Keratinocyte (primary cell): Measurements from ENCODE around the gene ANAPC1. TPM values are rescaled to one million over a fixed set of nuclear protein-coding genes. Genes with fewer than 3 reads are reported as not detected.
"Not testable (repeated sequence)": the region's sequence is repeated elsewhere in the genome, so short reads cannot be mapped to it uniquely, and the experiment has no call there.

Source experiments
- DNase-seq: peaks from one replicate; pipeline ENCODE4 v3.0.0-alpha.2; 2011; ENCODE audit warnings: low read depth, missing footprints, low spot score
- FAIRE-seq: peaks from 2 replicates; lab custom pipeline; 2011; peaks lifted over from hg19 to GRCh38; lab: Jason Lieb, UNC
- H2AFZ ChIP-seq: 2 replicates; pipeline ENCODE4 v1.6.0; 2012; ENCODE audit warnings: low read length, control low read depth, inconsistent platforms; ENCODE audit not compliant: control insufficient read depth
- H3K27ac ChIP-seq: 2 replicates; pipeline ENCODE4 v1.5.1; 2011; ENCODE audit warnings: low read length; ENCODE audit not compliant: control insufficient read depth, insufficient read depth
- H3K27me3 ChIP-seq: 3 replicates; pipeline ENCODE4 v1.6.0; 2011; ENCODE audit warnings: low read length; ENCODE audit not compliant: control insufficient read depth, insufficient read depth; ENCODE audit errors: extremely low read depth
- H3K36me3 ChIP-seq, 2 experiments: 2 replicates in 1 of 2; 3 replicates in 1 of 2; pipeline ENCODE4 v1.5.1; 2011; ENCODE audit warnings: low read length in 2 of 2, mild to moderate bottlenecking in 1 of 2; ENCODE audit not compliant: control insufficient read depth in 2 of 2, insufficient read depth in 2 of 2; ENCODE audit errors: extremely low read depth in 1 of 2
- H3K4me1 ChIP-seq: 3 replicates; pipeline ENCODE4 v1.5.1; 2011; ENCODE audit warnings: low read length; ENCODE audit not compliant: control insufficient read depth, insufficient read depth; ENCODE audit errors: extremely low read depth
- H3K4me2 ChIP-seq: 3 replicates; pipeline ENCODE4 v1.6.0; 2011; ENCODE audit warnings: low read depth, low read length; ENCODE audit not compliant: control insufficient read depth, insufficient read depth; ENCODE audit errors: extremely low read depth
- H3K4me3 ChIP-seq, 3 experiments: fragments of 200-600 bp in 1 of 3; sonication (generic) in 1 of 3; 2 replicates in 2 of 3; 3 replicates in 1 of 3; pipeline ENCODE4 v1.5.1; 2011 to 2016; ENCODE audit warnings: low read length in 3 of 3, mild to moderate bottlenecking in 3 of 3, control low read depth in 2 of 3, inconsistent platforms in 1 of 3, low read depth in 1 of 3, mixed read lengths in 1 of 3, mixed run types in 1 of 3, moderate library complexity in 1 of 3; ENCODE audit not compliant: control insufficient read depth in 2 of 3, insufficient read depth in 2 of 3; ENCODE audit errors: extremely low read depth in 1 of 3
- H3K79me2 ChIP-seq: 2 replicates; pipeline ENCODE4 v1.6.0; 2012; ENCODE audit warnings: low read length; ENCODE audit not compliant: control insufficient read depth, insufficient read depth
- H3K9ac ChIP-seq: 3 replicates; pipeline ENCODE4 v1.6.0; 2011; ENCODE audit warnings: low read length; ENCODE audit not compliant: control insufficient read depth, insufficient read depth; ENCODE audit errors: extremely low read depth
- H3K9me1 ChIP-seq: 3 replicates; pipeline ENCODE4 v1.6.0; 2011; ENCODE audit warnings: low read length; ENCODE audit not compliant: control insufficient read depth, insufficient read depth; ENCODE audit errors: extremely low read depth
- H3K9me3 ChIP-seq: 2 replicates; pipeline ENCODE4 v1.5.1; 2012; ENCODE audit warnings: low read depth, low read length; ENCODE audit not compliant: control insufficient read depth
- H4K20me1 ChIP-seq: 3 replicates; pipeline ENCODE4 v1.6.0; 2011; ENCODE audit warnings: low read length; ENCODE audit not compliant: control insufficient read depth, insufficient read depth; ENCODE audit errors: extremely low read depth
- dilution Hi-C: fragments of 300-500 bp; cut with MboI; formaldehyde crosslinking; loops from one replicate; pipeline ENCODE4 v1.7.0; 2020; ENCODE audit warnings: low sequenced_read_pairs; ENCODE audit not compliant: extremely low pct_ligation_motif_present
- polyA plus RNA-seq, 5 experiments: library from polyadenylated mRNA; depleted of rRNA in 3 of 5; stranded (reverse) in 3 of 5; stranded (forward) in 1 of 5; unstranded in 1 of 5; fragments of >200 nt; gene quantifications; 1 replicate in 1 of 5; 2 replicates in 3 of 5; 3 replicates in 1 of 5; pipeline versions ENCODE4 v1.2.1 to v1.2.3, GENCODE V29; 2011 to 2012; ENCODE audit warnings: missing spikeins in 2 of 5, low read depth in 1 of 5, low replicate concordance in 1 of 5

ANAPC1 gene
- polyA plus RNA-seq, 1 donor (not counting 4 experiments of a cell fraction or from before 2014, with no cell fraction given): 36.5 TPM

GRCh38 chr2:111752533-111752932 is 131.5 kb downstream of the ANAPC1 start:
- H3K9me1 ChIP-seq, FAIRE-seq, H3K27ac ChIP-seq, H3K36me3 ChIP-seq, H3K4me1 ChIP-seq, H3K27me3 ChIP-seq, H3K79me2 ChIP-seq, H4K20me1 ChIP-seq, H3K9me3 ChIP-seq, H3K4me3 ChIP-seq, dilution Hi-C loops, H3K4me2 ChIP-seq, H2AFZ ChIP-seq, H3K9ac ChIP-seq, DNase-seq: not testable (repeated sequence)

- H3K36me3 ChIP-seq, H3K4me3 ChIP-seq, H3K4me2 ChIP-seq, H3K9me3 ChIP-seq, DNase-seq, H3K9me1 ChIP-seq, H3K27me3 ChIP-seq, H3K27ac ChIP-seq, H3K79me2 ChIP-seq, H4K20me1 ChIP-seq, FAIRE-seq, dilution Hi-C loops, H3K4me1 ChIP-seq, H3K9ac ChIP-seq, H2AFZ ChIP-seq: not testable (repeated sequence)
These were observed 133.4 kb downstream of the ANAPC1 start for GRCh38 chr2:111750641-111751040.

- H3K27ac ChIP-seq, H4K20me1 ChIP-seq, H3K36me3 ChIP-seq, H3K4me3 ChIP-seq, H3K79me2 ChIP-seq, H2AFZ ChIP-seq, H3K9me3 ChIP-seq, H3K4me2 ChIP-seq, DNase-seq, FAIRE-seq, H3K27me3 ChIP-seq, H3K9me1 ChIP-seq, dilution Hi-C loops, H3K9ac ChIP-seq, H3K4me1 ChIP-seq: not testable (repeated sequence)
These were observed 135.6 kb downstream of the ANAPC1 start for GRCh38 chr2:111748429-111748828.
